Activated CD8-positive, alpha-beta T cell treated with anti-CD3 and anti-CD28 coated beads for 36 hours (primary cell): ENCODE data around the gene NHS. TPM values are rescaled to one million over a fixed set of nuclear protein-coding genes. Genes with fewer than 3 reads are reported as not detected.

ENCODE experiments used
- ATAC-seq: fragments of 200-7000 bp; cut with Tn5 transposase; one replicate; pipeline ENCODE4 v1.10.0; 2021; ENCODE audit warnings: mild to moderate bottlenecking, moderate library complexity
- CTCF ChIA-PET: fragments of 350-600 bp; sonication (Branson Sonifier 250); formaldehyde crosslinking; loops from one replicate; lab custom pipeline; 2021; ENCODE audit warnings: antibody characterized with exemption; lab: Charles Lee
- POLR2A ChIA-PET: fragments of 350-600 bp; sonication (Branson Sonifier 250); formaldehyde crosslinking; loops from one replicate; lab custom pipeline; 2021; ENCODE audit warnings: antibody characterized with exemption; lab: Charles Lee
- DNase-seq: peaks from one replicate; pipeline ENCODE4 v3.0.0-alpha.2; 2020
- H3K27ac Mint-ChIP-seq: one replicate; pipeline ENCODE4 v1.8.0; 2021; ENCODE audit warnings: mild to moderate bottlenecking, mixed read lengths
- H3K27me3 Mint-ChIP-seq: one replicate; pipeline ENCODE4 v1.8.0; 2021; ENCODE audit warnings: mixed read lengths
- H3K36me3 Mint-ChIP-seq: one replicate; pipeline ENCODE4 v1.8.0; 2021; ENCODE audit warnings: low read depth, mixed read lengths
- H3K4me1 Mint-ChIP-seq: one replicate; pipeline ENCODE4 v1.8.0; 2021; ENCODE audit warnings: low read depth, mixed read lengths
- H3K4me3 Mint-ChIP-seq: one replicate; pipeline ENCODE4 v1.8.0; 2021; ENCODE audit warnings: mild to moderate bottlenecking, moderate library complexity, mixed read lengths
- H3K9me3 Mint-ChIP-seq: one replicate; pipeline ENCODE4 v1.8.0; 2021; ENCODE audit warnings: mixed read lengths
- CTCF ChIP-seq: fragments of 200-600 bp; IDR thresholded peaks from one replicate; pipeline ENCODE4 v1.8.0; 2022; ENCODE audit warnings: antibody characterized with exemption, mild to moderate bottlenecking
- intact Hi-C: fragments of 100-400 bp; cut with micrococcal nuclease; formaldehyde crosslinking; loops from one replicate; pipeline ENCODE4 v1.10.0; 2022
- total RNA-seq, 2 experiments: library from RNA; stranded (reverse); gene quantifications; one replicate each; pipeline ENCODE4 v1.2.3, GENCODE V29; 2021

NHS gene
- total RNA-seq, 2 experiments from 2014 or later, result 6.9 to 7.3 TPM

DNA sequence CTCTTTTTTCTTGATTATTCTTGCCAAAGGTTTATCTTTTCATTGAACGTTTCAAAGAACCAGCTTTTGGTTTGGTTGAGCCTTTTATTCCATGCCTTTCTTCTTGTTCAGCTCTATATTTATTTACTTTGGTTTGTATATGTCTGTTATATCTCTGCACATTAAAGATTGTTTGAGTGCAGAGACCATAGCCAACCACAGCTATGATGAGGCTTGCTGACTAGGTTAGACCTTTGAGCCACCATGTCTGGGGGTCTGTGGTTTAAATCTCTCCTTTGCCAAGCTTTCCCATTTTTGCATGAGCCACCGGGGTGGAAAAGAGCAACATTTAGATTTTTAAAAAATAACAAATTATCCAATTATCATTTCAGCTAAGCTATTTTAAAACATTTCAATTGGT lies 96.1 kb downstream of the NHS start:
- Mint-ChIP-seq H3K27ac (no peak overlapping the region), H3K9me3 (no peaks in the 10 kb centered on the region), H3K36me3 (no peaks in the 10 kb centered on the region), H3K4me3 (no peak overlapping the region), H3K27me3 (no peaks in the 10 kb centered on the region), H3K4me1 (no peaks in the 10 kb centered on the region)
- CTCF ChIA-PET, result no interaction called here
- intact Hi-C loops, result no loop called here
- POLR2A ChIA-PET, result no interaction called here
- DNase-seq, result no peak
- TF ChIP-seq CTCF, result no peak
- ATAC-seq, result no peak

- DNase-seq (no peak), ATAC-seq (no peak)
- Mint-ChIP-seq H3K27ac (no peak overlapping the region), H3K36me3 (no peaks in the 10 kb centered on the region), H3K4me1 (no peaks in the 10 kb centered on the region), H3K4me3 (no peak overlapping the region), H3K9me3 (no peaks in the 10 kb centered on the region), H3K27me3 (no peaks in the 10 kb centered on the region)
- no peak for TF ChIP-seq CTCF
- intact Hi-C loops, result no loop called here
- POLR2A ChIA-PET, result no interaction called here
- CTCF ChIA-PET, result no interaction called here
Observed at GRCh38 chrX:17471861-17472260, 96.9 kb downstream of the NHS start.

DNA sequence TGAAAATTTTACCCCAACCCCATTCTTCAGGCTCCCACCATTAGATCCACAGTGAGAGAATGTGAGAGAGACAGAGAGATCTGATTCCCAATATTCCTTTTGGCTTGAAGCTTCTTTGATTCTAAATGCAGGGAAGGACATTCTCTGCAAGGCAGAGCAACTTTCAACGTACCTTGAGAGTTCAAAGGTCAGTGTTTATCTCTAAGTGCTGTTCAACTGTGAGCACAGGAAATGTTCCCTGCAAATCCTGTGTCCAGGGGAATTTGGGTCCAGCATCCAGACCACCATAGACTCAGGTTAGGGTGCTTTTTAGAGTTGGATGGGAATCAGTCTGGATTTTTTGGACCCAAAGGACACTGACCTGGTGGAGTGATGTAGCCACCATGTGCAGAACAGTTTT lies 97.4 kb downstream of the NHS start:
- ChIA-PET POLR2A (no interaction called here), CTCF (no interaction called here)
- no peak for TF ChIP-seq CTCF
- H3K27me3 Mint-ChIP-seq, result no peaks in the 10 kb centered on the region
- H3K9me3 Mint-ChIP-seq, result no peaks in the 10 kb centered on the region
- no peak for ATAC-seq
- DNase-seq, result no peak
- H3K4me3 Mint-ChIP-seq, result no peak overlapping the region
- H3K4me1 Mint-ChIP-seq, result no peaks in the 10 kb centered on the region
- intact Hi-C loops, result no loop called here
- no peaks in the 10 kb centered on the region for H3K36me3 Mint-ChIP-seq
- no peak overlapping the region for H3K27ac Mint-ChIP-seq

GRCh38 chrX:17473021-17473420 lies 98.0 kb downstream of the NHS start:
- no peak overlapping the region for H3K4me3 Mint-ChIP-seq
- ChIA-PET POLR2A (no interaction called here), CTCF (no interaction called here)
- no peak for TF ChIP-seq CTCF
- intact Hi-C loops, result no loop called here
- H3K36me3 Mint-ChIP-seq, result no peaks in the 10 kb centered on the region
- no peaks in the 10 kb centered on the region for H3K27me3 Mint-ChIP-seq
- no peaks in the 10 kb centered on the region for H3K4me1 Mint-ChIP-seq
- DNase-seq (no peak), ATAC-seq (no peak)
- H3K27ac Mint-ChIP-seq, result no peak overlapping the region
- H3K9me3 Mint-ChIP-seq, result no peaks in the 10 kb centered on the region

GRCh38 chrX:17474892-17475291 lies 99.9 kb downstream of the NHS start:
- Mint-ChIP-seq H3K27ac (no peak overlapping the region), H3K4me1 (no peaks in the 10 kb centered on the region), H3K4me3 (no peak overlapping the region), H3K36me3 (no peaks in the 10 kb centered on the region), H3K9me3 (no peaks in the 10 kb centered on the region), H3K27me3 (no peaks in the 10 kb centered on the region)
- POLR2A ChIA-PET, result no interaction called here
- CTCF ChIA-PET, result no interaction called here
- no peak for TF ChIP-seq CTCF
- intact Hi-C loops, result no loop called here
- no peak for DNase-seq
- no peak for ATAC-seq
